SK-N-SH (cell line): ENCODE results near the gene G3BP1. TPM values are rescaled to one million over a fixed set of nuclear protein-coding genes. Genes with fewer than 3 reads are reported as not detected.

Source experiments
- CTCF ChIA-PET: fragments of 300-600, 350-600 bp; formaldehyde crosslinking; extraction: SDS; loops from one replicate; lab custom pipeline; 2021; lab: Yijun Ruan, JAX
- POLR2A ChIA-PET: fragments of 350-600 bp; sonication (Branson Sonifier 250); formaldehyde crosslinking; extraction: SDS; loops from one replicate; lab custom pipeline; 2020; ENCODE audit warnings: antibody characterized with exemption, inconsistent platforms; lab: Yijun Ruan, JAX
- DNase-seq: peaks from one replicate; pipeline ENCODE4 v3.0.0; 2012
- H2AFZ ChIP-seq: fragments of 200-600 bp; sonication (generic); 2 replicates; pipeline ENCODE4 v1.8.1; 2016; ENCODE audit warnings: antibody characterized with exemption, mild to moderate bottlenecking, low read depth
- H3F3A ChIP-seq: fragments of 200-600 bp; sonication (generic); replicated peaks from 2 replicates; pipeline ENCODE3; 2016; ENCODE audit warnings: antibody characterized with exemption, mild to moderate bottlenecking; ENCODE audit not compliant: insufficient read depth
- H3K27ac ChIP-seq, 2 experiments: fragments of 200-500 bp in 1 of 2; fragments of 200-600 bp in 1 of 2; sonication (Bioruptor generic) in 1 of 2; sonication (generic), shearing (Covaris generic) in 1 of 2; 2 replicates each; pipeline versions ENCODE4 v1.5.1 to v1.6.1; 2014 to 2016; ENCODE audit warnings: low read depth in 2 of 2, inconsistent platforms in 1 of 2, low read length in 1 of 2, mild to moderate bottlenecking in 1 of 2, mixed read lengths in 1 of 2
- H3K27me3 ChIP-seq: fragments of 200-600 bp; sonication (generic), shearing (Covaris generic); 2 replicates; pipeline ENCODE4 v1.6.1; 2016; ENCODE audit warnings: mixed run types; ENCODE audit not compliant: insufficient read depth
- H3K36me3 ChIP-seq, 2 experiments: fragments of 200-500 bp in 1 of 2; fragments of 200-600 bp in 1 of 2; sonication (Bioruptor generic) in 1 of 2; sonication (generic) in 1 of 2; replicated peaks in 1 of 2; 2 replicates each; pipeline versions ENCODE3 to v1.5.1; 2014 to 2016; ENCODE audit warnings: low read length in 1 of 2, mild to moderate bottlenecking in 1 of 2; ENCODE audit not compliant: insufficient read depth in 2 of 2, control insufficient read depth in 1 of 2
- H3K4me1 ChIP-seq, 2 experiments: fragments of 200-500 bp in 1 of 2; fragments of 200-600 bp in 1 of 2; sonication (Bioruptor generic) in 1 of 2; sonication (generic), shearing (Covaris generic) in 1 of 2; 2 replicates each; pipeline versions ENCODE4 v1.5.1 to v1.6.1; 2014 to 2016; ENCODE audit warnings: low read depth in 1 of 2, low read length in 1 of 2, mixed run types in 1 of 2; ENCODE audit not compliant: insufficient read depth in 2 of 2, control insufficient read depth in 1 of 2
- H3K4me2 ChIP-seq: fragments of 200-600 bp; sonication (generic), shearing (Covaris generic); 2 replicates; pipeline ENCODE4 v1.6.1; 2017; ENCODE audit warnings: mixed run types
- H3K4me3 ChIP-seq, 2 experiments: fragments of 200-500 bp in 1 of 2; fragments of 200-600 bp in 1 of 2; sonication (Bioruptor generic) in 1 of 2; sonication (generic), shearing (Covaris generic) in 1 of 2; 2 replicates each; pipeline versions ENCODE4 v1.5.1 to v1.8.1; 2014 to 2016; ENCODE audit warnings: low read depth in 2 of 2, inconsistent platforms in 1 of 2, low read length in 1 of 2, mild to moderate bottlenecking in 1 of 2, mixed read lengths in 1 of 2, moderate library complexity in 1 of 2
- H3K79me2 ChIP-seq: fragments of 200-600 bp; sonication (generic); 2 replicates; pipeline ENCODE4 v1.8.1; 2017; ENCODE audit warnings: mild to moderate bottlenecking; ENCODE audit not compliant: insufficient read depth
- H3K9ac ChIP-seq: fragments of 200-600 bp; sonication (generic); 2 replicates; pipeline ENCODE4 v1.6.1; 2017; ENCODE audit warnings: mixed run types
- H3K9me2 ChIP-seq: fragments of 200-600 bp; sonication (generic); 2 replicates; pipeline ENCODE4 v1.6.1; 2017; ENCODE audit warnings: mixed run types
- H3K9me3 ChIP-seq: fragments of 200-600 bp; sonication (generic); 2 replicates; pipeline ENCODE4 v1.6.1; 2017; ENCODE audit warnings: mixed run types, mild to moderate bottlenecking, moderate library complexity
- H4K20me1 ChIP-seq: fragments of 200-600 bp; sonication (generic); 2 replicates; pipeline ENCODE4 v1.6.1; 2017; ENCODE audit warnings: mild to moderate bottlenecking, mixed run types; ENCODE audit not compliant: insufficient read depth
- FOXM1 ChIP-seq: IDR thresholded peaks from 2 replicates; pipeline ENCODE4 v1.4.0; 2012; ENCODE audit warnings: low read depth, mild to moderate bottlenecking
- GATA2 ChIP-seq: sonication (generic); formaldehyde crosslinking; IDR thresholded peaks from 2 replicates; pipeline ENCODE4 v1.5.0; 2020; ENCODE audit warnings: mild to moderate bottlenecking, missing genetic modification reagents
- MEF2A ChIP-seq: IDR thresholded peaks from 2 replicates; pipeline ENCODE4 v1.4.0; 2012; ENCODE audit warnings: low read depth, borderline replicate concordance
- RAD21 ChIP-seq: IDR thresholded peaks from 2 replicates; pipeline ENCODE4 v1.6.1; 2012; ENCODE audit warnings: mild to moderate bottlenecking, low read length
- RFX5 ChIP-seq: IDR thresholded peaks from 2 replicates; pipeline ENCODE4 v1.6.1; 2012; ENCODE audit warnings: mild to moderate bottlenecking, improper control_type of control experiment, low read length
- SMC3 ChIP-seq: IDR thresholded peaks from 2 replicates; pipeline ENCODE4 v1.6.1; 2012; ENCODE audit warnings: low read depth, low read length, improper control_type of control experiment
- TCF12 ChIP-seq: IDR thresholded peaks from 2 replicates; pipeline ENCODE4 v1.4.0; 2012
- ZBTB33 ChIP-seq: IDR thresholded peaks from 2 replicates; pipeline ENCODE4 v1.4.0; 2012; ENCODE audit warnings: low read depth, borderline replicate concordance
- WGBS: methylation state at CpG from one replicate; pipeline ENCODE4 v1.1.6; 2017; ENCODE audit warnings: low lambda C conversion rate; 5-methylcytosine and 5-hydroxymethylcytosine counted together
- polyA plus RNA-seq, 3 experiments: library from polyadenylated mRNA; depleted of rRNA; stranded (reverse); fragments of >200 nt; gene quantifications; 2 replicates each; pipeline ENCODE4 v1.2.3, GENCODE V29; 2012
- TF ChIP-seq, protein P1 (sequence below): fragments of 200-600 bp; sonication (generic); IDR thresholded peaks from 2 replicates; pipeline ENCODE4 v1.6.1; 2017; ENCODE audit warnings: antibody characterized with exemption, mild to moderate bottlenecking, moderate library complexity

The G3BP1 gene
- polyA plus RNA-seq, 1 of the 3 experiments (the other 2 are of a cell fraction), result 21.7 TPM

GRCh38 chr5:151822141-151822540 lies 50.4 kb downstream of the G3BP1 start:
- H3K4me1 ChIP-seq, result peaks cover 0 to 3% of the 10 kb centered on the region in 2 experiments; a peak in 1 of 4 replicates
- H3F3A ChIP-seq, result peaks cover 5% of the 10 kb centered on the region
- no peaks in the 10 kb centered on the region for H3K9me3 ChIP-seq
- TF ChIP-seq TCF12, result no peak
- no peak for TF ChIP-seq RFX5
- TF ChIP-seq MEF2A, result no peak
- TF ChIP-seq, all 33 proteins: peak for 0
- H3K9me2 ChIP-seq, result no peaks in the 10 kb centered on the region
- no peak for DNase-seq
- H4K20me1 ChIP-seq, result no peaks in the 10 kb centered on the region
- H3K27ac ChIP-seq, result no peak overlapping the region
- no peaks in the 10 kb centered on the region for H3K79me2 ChIP-seq
- no peak overlapping the region for H2AFZ ChIP-seq
- 96% methylated on average over 4 of the region's 4 CpGs for WGBS
- H3K36me3 ChIP-seq, result peaks cover 7 to 10% of the 10 kb centered on the region in 2 experiments
- H3K4me2 ChIP-seq, result no peak overlapping the region
- H3K4me3 ChIP-seq, result no peak overlapping the region
- H3K9ac ChIP-seq, result no peak overlapping the region
- POLR2A ChIA-PET, result no interaction called here
- CTCF ChIA-PET, result interaction anchor here (1.5 kb wide), 1 partner anchor 321 kb away, joined by 4 read pairs; no protein-coding TSS in a partner anchor
- no peaks in the 10 kb centered on the region for H3K27me3 ChIP-seq

- POLR2A ChIA-PET, result interaction anchor here (0.6 to 0.9 kb wide), 2 partner anchors 173 to 317 kb away, joined by 3 to 5 read pairs; no protein-coding TSS in a partner anchor
- H2AFZ ChIP-seq, result no peak overlapping the region
- no peaks in the 10 kb centered on the region for H3K79me2 ChIP-seq
- H3K9ac ChIP-seq, result no peak overlapping the region
- H3K9me2 ChIP-seq, result no peaks in the 10 kb centered on the region
- DNase-seq, result peak; percentile 64
- peaks cover 5 to 8% of the 10 kb centered on the region in 2 experiments for H3K36me3 ChIP-seq
- CTCF ChIA-PET, result interaction anchor here (0.6 to 7.5 kb wide), 30 partner anchors 10 to 689 kb away, joined by 3 to 158 read pairs (median 4); partner anchors contain the start of gene GLRA1
- H3K4me1 ChIP-seq, result peaks cover 0 to 3% of the 10 kb centered on the region in 2 experiments; a peak in 1 of 4 replicates
- WGBS, result 0% methylated on average over 1 of the region's 1 CpG
- no peaks in the 10 kb centered on the region for H4K20me1 ChIP-seq
- no peak overlapping the region; a peak in 1 of 4 replicates for H3K27ac ChIP-seq
- H3F3A ChIP-seq, result no peaks in the 10 kb centered on the region
- peak; percentile 98 for TF ChIP-seq RAD21
- TF ChIP-seq, protein P1, sequence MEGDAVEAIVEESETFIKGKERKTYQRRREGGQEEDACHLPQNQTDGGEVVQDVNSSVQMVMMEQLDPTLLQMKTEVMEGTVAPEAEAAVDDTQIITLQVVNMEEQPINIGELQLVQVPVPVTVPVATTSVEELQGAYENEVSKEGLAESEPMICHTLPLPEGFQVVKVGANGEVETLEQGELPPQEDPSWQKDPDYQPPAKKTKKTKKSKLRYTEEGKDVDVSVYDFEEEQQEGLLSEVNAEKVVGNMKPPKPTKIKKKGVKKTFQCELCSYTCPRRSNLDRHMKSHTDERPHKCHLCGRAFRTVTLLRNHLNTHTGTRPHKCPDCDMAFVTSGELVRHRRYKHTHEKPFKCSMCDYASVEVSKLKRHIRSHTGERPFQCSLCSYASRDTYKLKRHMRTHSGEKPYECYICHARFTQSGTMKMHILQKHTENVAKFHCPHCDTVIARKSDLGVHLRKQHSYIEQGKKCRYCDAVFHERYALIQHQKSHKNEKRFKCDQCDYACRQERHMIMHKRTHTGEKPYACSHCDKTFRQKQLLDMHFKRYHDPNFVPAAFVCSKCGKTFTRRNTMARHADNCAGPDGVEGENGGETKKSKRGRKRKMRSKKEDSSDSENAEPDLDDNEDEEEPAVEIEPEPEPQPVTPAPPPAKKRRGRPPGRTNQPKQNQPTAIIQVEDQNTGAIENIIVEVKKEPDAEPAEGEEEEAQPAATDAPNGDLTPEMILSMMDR, result peak; percentile 91
- TF ChIP-seq SMC3, result peak; percentile 89
- TF ChIP-seq ZBTB33, result no peak
- TF ChIP-seq FOXM1, result no peak
- TF ChIP-seq GATA2 (CRISPR knock-in tag), result peak; percentile 32; the same call in 1 of the 2 replicates
- no peak overlapping the region for H3K4me3 ChIP-seq
- H3K27me3 ChIP-seq, result no peaks in the 10 kb centered on the region
- no peak overlapping the region for H3K4me2 ChIP-seq
- no peaks in the 10 kb centered on the region for H3K9me3 ChIP-seq
Observed at GRCh38 chr5:151825445-151825844, 53.7 kb downstream of the G3BP1 start.
